Endothelial cell (in vitro differentiated cells): ENCODE results near the gene CP. TPM values are rescaled to one million over a fixed set of nuclear protein-coding genes. Genes with fewer than 3 reads are reported as not detected.
A peak's percentile ranks its signal among the peaks of the same experiment; 100 is the strongest.

ENCODE experiments used
- DNase-seq: peaks from one replicate; pipeline ENCODE4 v3.0.0; 2021; ENCODE audit warnings: low spot score
- H3K27ac Mint-ChIP-seq: one replicate; pipeline ENCODE4 v1.8.0; 2021; ENCODE audit warnings: mixed read lengths, inconsistent platforms; ENCODE audit not compliant: unreplicated experiment
- H3K27me3 Mint-ChIP-seq: one replicate; pipeline ENCODE4 v1.8.0; 2021; ENCODE audit warnings: mild to moderate bottlenecking, moderate library complexity, mixed read lengths, inconsistent platforms; ENCODE audit not compliant: unreplicated experiment
- H3K36me3 Mint-ChIP-seq: one replicate; pipeline ENCODE4 v1.8.0; 2021; ENCODE audit warnings: mild to moderate bottlenecking, low read depth, mixed read lengths, inconsistent platforms; ENCODE audit not compliant: unreplicated experiment
- H3K4me1 Mint-ChIP-seq: one replicate; pipeline ENCODE4 v1.8.0; 2021; ENCODE audit warnings: mild to moderate bottlenecking, mixed read lengths, inconsistent platforms; ENCODE audit not compliant: unreplicated experiment
- H3K4me3 Mint-ChIP-seq: one replicate; pipeline ENCODE4 v1.8.0; 2021; ENCODE audit warnings: mild to moderate bottlenecking, mixed read lengths, inconsistent platforms; ENCODE audit not compliant: unreplicated experiment
- H3K9me3 Mint-ChIP-seq: one replicate; pipeline ENCODE4 v1.8.0; 2021; ENCODE audit warnings: mixed read lengths, inconsistent platforms; ENCODE audit not compliant: unreplicated experiment
- total RNA-seq: library from RNA; stranded (reverse); fragmentation: NEBNext Ultra II Directional; extraction: Animal tissue kit (Norgen Biotek cat#: 25700); gene quantifications from one replicate; pipeline ENCODE4 v1.2.1, GENCODE V29; 2021; ENCODE audit not compliant: unreplicated experiment
- TF ChIP-seq, protein P1 (sequence below): fragments of 200-600 bp; sonication (generic); IDR thresholded peaks from one replicate; pipeline ENCODE4 v1.5.0; 2021; ENCODE audit warnings: antibody characterized with exemption; ENCODE audit not compliant: unreplicated experiment

CP gene
- total RNA-seq, 1 donor from 2014 or later = 0.44 TPM

GRCh38 chr3:149247929-149248691 is 26.5 kb upstream of the CP start:
- Mint-ChIP-seq H3K4me1 (peaks cover 42% of the 10 kb centered on the region), H3K9me3 (no peaks in the 10 kb centered on the region), H3K4me3 (no peak overlapping the region), H3K27me3 (no peaks in the 10 kb centered on the region), H3K27ac (peak overlapping the region; percentile 92), H3K36me3 (no peaks in the 10 kb centered on the region)
- TF ChIP-seq, protein P1, sequence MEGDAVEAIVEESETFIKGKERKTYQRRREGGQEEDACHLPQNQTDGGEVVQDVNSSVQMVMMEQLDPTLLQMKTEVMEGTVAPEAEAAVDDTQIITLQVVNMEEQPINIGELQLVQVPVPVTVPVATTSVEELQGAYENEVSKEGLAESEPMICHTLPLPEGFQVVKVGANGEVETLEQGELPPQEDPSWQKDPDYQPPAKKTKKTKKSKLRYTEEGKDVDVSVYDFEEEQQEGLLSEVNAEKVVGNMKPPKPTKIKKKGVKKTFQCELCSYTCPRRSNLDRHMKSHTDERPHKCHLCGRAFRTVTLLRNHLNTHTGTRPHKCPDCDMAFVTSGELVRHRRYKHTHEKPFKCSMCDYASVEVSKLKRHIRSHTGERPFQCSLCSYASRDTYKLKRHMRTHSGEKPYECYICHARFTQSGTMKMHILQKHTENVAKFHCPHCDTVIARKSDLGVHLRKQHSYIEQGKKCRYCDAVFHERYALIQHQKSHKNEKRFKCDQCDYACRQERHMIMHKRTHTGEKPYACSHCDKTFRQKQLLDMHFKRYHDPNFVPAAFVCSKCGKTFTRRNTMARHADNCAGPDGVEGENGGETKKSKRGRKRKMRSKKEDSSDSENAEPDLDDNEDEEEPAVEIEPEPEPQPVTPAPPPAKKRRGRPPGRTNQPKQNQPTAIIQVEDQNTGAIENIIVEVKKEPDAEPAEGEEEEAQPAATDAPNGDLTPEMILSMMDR = no peak
- DNase-seq = no peak

DNA sequence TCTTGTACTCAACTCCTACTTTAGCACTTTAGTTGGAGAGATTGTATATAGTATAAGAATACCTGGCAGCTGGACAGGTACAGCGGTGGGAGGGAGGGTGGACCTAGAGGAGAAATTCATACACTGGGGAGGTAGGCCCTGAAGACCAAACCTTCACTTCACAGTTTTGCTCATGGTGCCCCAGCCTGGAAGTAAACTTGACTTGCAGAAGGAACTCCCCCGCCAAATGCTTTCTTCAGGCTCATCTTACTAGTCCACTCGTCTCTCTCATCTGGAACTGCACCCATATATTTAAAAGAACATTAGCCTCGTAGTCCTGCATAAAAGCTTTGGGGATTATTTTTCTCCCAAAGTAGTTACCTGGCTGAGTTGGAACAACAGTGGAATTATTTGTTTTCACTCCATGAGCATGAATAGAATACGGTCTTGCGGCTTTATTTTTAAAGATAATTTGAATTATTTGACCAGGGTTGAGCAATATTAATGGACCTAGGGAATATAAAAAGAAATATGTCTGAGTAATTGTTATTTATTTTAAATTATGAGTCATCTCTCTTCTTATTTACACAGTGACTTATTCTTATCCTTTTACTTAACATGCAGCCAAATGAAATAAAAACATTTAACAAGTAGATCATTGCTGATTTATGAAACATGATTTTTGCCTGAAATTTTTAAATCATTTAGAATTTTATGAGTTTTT is 25.5 kb upstream of the CP start:
- peaks cover 2% of the 10 kb centered on the region for H3K27me3 Mint-ChIP-seq
- no peaks in the 10 kb centered on the region for H3K9me3 Mint-ChIP-seq
- no peaks in the 10 kb centered on the region for H3K36me3 Mint-ChIP-seq
- DNase-seq = no peak
- TF ChIP-seq, protein P1 = no peak
- H3K4me1 Mint-ChIP-seq = peaks cover 38% of the 10 kb centered on the region
- H3K27ac Mint-ChIP-seq = no peak overlapping the region
- H3K4me3 Mint-ChIP-seq = no peak overlapping the region

DNA sequence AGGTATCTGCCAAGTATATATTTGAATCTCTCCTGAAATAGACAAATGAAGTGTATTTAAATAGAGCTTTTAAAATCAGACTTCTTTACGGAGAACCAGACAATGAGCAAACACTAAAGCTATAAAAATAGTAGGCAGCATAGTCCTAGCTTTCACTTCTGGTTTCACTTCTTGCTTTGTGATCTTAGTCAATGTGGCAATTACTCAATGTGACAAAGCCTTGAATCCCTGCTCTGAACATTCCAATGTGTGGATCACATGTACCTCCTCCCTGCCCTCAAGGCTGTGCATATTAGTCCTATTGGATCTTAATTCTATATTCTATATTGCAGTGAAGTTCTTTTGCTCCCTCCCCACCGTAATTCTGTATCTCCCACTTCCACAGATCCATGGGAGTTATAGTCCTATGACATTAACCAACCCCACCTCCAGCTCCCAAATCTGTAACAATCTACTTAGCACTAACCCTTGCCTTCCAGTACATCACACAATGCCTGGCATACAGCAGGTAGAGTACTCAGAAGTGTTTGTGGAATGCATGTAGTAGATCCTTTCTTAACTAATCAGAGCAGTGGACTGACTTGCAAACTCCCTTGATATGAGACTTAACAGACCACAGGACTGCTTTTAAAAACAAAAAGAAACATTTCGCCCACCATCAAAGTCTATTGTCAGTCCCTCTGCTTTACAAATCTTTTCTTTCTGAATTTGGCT is 24.3 kb upstream of the CP start:
- H3K27ac Mint-ChIP-seq = no peak overlapping the region
- no peaks in the 10 kb centered on the region for H3K36me3 Mint-ChIP-seq
- peaks cover 34% of the 10 kb centered on the region for H3K4me1 Mint-ChIP-seq
- peaks cover 2% of the 10 kb centered on the region for H3K27me3 Mint-ChIP-seq
- DNase-seq = no peak
- H3K4me3 Mint-ChIP-seq = no peak overlapping the region
- TF ChIP-seq, protein P1 = no peak
- no peaks in the 10 kb centered on the region for H3K9me3 Mint-ChIP-seq

DNA sequence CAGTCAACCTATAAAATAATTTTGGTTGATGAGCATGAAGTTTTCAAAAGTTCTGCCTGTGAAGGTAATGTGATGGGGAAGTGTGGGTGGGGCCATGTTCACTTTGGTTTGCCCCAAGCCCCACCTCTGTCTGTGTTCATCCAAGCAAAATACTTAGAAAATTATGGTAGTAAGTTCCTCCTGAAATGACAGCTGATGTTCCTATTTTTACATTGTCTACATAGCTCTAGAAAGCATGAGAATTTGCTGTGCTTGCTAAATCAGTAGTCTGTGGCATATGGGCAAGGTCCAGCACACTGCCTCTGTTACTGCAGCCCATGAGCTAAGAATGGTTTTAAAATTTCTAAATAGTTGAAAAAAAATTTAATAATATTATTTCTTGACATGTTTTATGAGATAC is 21.9 kb upstream of the CP start:
- Mint-ChIP-seq H3K4me3 (no peak overlapping the region), H3K4me1 (peaks cover 13% of the 10 kb centered on the region), H3K27ac (no peak overlapping the region), H3K36me3 (no peaks in the 10 kb centered on the region), H3K27me3 (peaks cover 2% of the 10 kb centered on the region), H3K9me3 (no peaks in the 10 kb centered on the region)
- TF ChIP-seq, protein P1 = no peak
- no peak for DNase-seq
